Muscle layer of duodenum (tissue), 2 donors: ENCODE measurements around the gene ERCC2.
"Not testable (repeated sequence)": the region's sequence is repeated elsewhere in the genome, so short reads cannot be mapped to it uniquely, and the experiment has no call there.

ENCODE experiments used
- H3K27ac ChIP-seq: one replicate; pipeline ENCODE4 v1.7.0; 2013; ENCODE audit warnings: mild to moderate bottlenecking, low read length
- H3K27me3 ChIP-seq: one replicate; pipeline ENCODE4 v1.7.0; 2013; ENCODE audit warnings: low read depth, mild to moderate bottlenecking, control low read depth, low read length
- H3K36me3 ChIP-seq, 2 donors: one replicate each; pipeline ENCODE4 v1.7.0; 2013; ENCODE audit warnings: low read length in 2 of 2, control low read depth in 1 of 2, mild to moderate bottlenecking in 1 of 2; ENCODE audit not compliant: insufficient read depth in 2 of 2, control insufficient read depth in 1 of 2
- H3K4me1 ChIP-seq, 2 donors: one replicate each; pipeline ENCODE4 v1.7.0; 2013; ENCODE audit warnings: low read length in 2 of 2, mild to moderate bottlenecking in 2 of 2, control low read depth in 1 of 2, moderate library complexity in 1 of 2; ENCODE audit not compliant: insufficient read depth in 2 of 2, control insufficient read depth in 1 of 2
- H3K4me3 ChIP-seq, 2 donors: one replicate each; pipeline ENCODE4 v1.7.0; 2013; ENCODE audit warnings: low read length in 2 of 2, low read depth in 1 of 2, mild to moderate bottlenecking in 1 of 2
- H3K9me3 ChIP-seq, 2 donors: one replicate each; pipeline ENCODE4 v1.7.0; 2013; ENCODE audit warnings: low read length in 2 of 2, control low read depth in 1 of 2, mild to moderate bottlenecking in 1 of 2; ENCODE audit not compliant: control insufficient read depth in 1 of 2
- donor health status: healthy.

The ERCC2 gene

DNA sequence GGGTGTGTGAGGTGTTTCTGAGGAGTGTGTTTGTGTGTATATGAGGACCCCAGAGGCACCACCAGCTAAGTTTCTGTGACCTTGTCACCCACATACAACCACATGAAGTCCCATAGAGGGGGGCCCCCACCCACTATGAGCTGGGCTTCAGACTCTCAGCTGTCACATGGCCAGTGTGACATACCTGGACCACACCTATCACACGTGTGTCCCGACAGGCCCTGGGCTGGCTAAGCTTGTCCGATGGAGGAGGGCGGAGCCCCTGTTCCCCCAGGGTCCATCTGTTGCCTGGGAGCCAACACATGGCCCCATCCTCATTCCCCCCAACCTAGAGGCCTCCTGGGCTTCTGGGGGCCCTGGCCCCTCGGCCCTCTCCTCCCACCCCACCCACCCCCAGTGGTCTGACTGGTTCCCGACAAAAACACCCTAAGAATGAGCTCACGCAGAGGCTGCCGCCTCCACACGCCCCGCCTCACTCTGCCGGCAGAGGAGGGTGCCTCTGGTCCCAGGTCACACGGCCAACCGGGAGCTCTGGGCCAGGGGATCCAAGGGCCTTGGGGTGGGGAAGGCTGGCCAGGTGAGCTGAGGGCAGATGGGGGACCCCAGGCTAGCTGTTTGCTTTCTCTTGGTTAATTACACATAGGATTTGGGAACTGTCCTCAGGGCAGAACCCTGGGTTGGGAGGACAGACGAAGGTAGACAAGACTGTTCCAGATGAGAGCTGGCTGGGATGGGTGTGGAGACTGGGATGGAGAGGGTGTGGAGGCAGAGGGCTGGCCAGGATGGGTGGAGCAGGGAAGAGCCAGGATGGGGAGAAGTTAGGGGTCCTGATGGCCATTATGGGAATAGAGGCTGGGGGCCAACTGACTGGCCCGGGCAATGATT is 25.5 kb downstream of the ERCC2 start:
- H3K27ac ChIP-seq = no peak overlapping the region
- peaks cover 0 to 9% of the 10 kb centered on the region in 2 donors for H3K4me1 ChIP-seq
- H3K9me3 ChIP-seq = no peaks in the 10 kb centered on the region
- H3K27me3 ChIP-seq = peaks cover 16% of the 10 kb centered on the region
- no peak overlapping the region for H3K4me3 ChIP-seq
- H3K36me3 ChIP-seq = no peaks in the 10 kb centered on the region

DNA sequence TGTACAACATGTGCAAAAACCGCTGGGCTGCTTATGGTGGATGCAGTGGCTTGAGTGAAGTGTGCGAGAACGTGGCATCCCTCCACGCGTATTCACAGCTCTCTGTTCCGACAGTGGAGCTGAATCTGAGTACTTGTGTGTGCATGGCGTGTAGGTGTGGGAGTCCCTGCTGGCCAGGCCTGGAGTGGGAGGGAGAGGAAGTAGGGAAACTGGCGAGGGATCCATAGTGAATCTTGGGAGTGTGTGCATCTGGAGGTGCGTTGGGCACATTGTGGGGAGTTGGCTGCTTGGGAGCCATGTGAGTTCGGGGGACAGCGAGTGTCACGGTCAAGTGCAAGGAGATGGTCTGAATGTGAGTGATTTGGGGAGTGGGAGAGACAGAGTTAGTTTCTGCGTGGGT is 27.5 kb downstream of the ERCC2 start:
- Histone ChIP-seq H3K4me1 (peaks cover 2 to 9% of the 10 kb centered on the region in 2 donors), H3K27me3 (peaks cover 16% of the 10 kb centered on the region), H3K36me3 (no peaks in the 10 kb centered on the region), H3K9me3 (no peaks in the 10 kb centered on the region), H3K27ac (no peak overlapping the region), H3K4me3 (no peak overlapping the region)

DNA sequence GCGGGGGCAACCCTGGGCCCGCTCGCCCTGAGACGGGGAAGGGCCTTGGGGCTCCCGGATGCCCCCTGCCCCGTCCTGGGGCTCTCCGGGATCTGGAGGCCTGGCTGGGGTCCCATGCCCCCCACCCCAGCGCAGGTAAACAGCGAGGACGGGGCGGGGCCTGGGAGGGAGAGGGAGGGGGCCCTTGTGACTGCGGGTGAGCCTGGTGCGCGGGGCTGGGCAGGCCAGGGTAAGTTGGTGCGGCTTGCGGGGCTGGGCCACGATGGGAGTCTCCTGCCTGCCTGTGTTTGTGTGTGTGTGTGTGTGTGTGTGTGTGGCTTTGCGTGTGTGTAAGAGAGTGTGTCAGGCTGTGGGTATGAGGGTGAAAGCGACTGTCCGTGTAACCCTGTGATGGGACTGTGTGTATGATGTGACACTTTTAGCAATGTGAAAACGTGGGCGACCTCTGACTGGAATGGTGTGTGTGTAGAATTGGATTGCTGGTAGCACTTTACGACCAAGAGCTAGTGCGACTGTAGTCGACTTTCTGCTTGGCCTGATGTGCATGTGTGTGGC is 29.4 kb downstream of the ERCC2 start:
- Histone ChIP-seq H3K27me3 (peaks cover 16% of the 10 kb centered on the region), H3K4me3 (no peak overlapping the region), H3K27ac (no peak overlapping the region)

DNA sequence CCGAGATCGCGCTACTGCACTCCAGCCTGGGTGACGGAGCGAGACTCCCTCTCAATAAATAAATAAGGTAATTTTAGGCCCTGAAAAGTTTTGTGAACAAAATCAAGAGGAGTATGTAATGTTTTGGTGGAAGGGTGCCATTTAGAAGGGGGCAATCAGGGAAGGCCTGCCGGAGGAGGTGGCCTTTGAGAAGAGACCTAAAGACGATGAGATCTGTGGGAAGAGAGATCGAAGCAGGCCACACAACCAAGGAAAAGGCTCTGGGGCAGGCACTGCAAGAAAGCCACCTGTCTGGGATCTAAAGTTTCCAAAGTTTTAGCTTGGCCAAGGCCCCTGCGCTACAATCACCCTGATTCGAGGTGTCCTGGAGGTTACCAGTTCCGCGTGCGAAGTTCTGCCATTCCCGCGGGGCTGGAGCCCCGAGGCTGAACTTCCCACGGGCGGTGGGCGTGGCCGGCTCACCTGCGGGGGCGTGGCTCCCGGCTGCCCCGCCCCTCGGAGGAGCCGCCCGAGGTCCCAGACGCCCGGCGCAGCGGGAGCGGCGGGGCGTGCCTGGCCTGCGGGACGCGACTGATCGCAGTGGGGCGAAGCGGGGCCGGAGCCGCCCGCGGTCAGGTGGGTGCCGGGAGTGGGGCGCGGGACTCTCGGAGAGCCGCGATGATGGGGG is 30.0 kb downstream of the ERCC2 start, which contains the start of gene KLC3:
Gene KLC3, plus strand, starts transcription at position 519 of the 667 bp plus-strand sequence. CDS start 4,792 bp downstream, outside the sequence.
- no peak within 1 kb of the TSS for H3K4me3 ChIP-seq
- no peaks in the 10 kb centered on the region for H3K36me3 ChIP-seq
- H3K9me3 ChIP-seq = no peaks in the 10 kb centered on the region
- H3K27me3 ChIP-seq = peaks cover 16% of the 10 kb centered on the region
- H3K27ac ChIP-seq = no peak within 1 kb of the TSS
- H3K4me1 ChIP-seq = peaks cover 2 to 9% of the 10 kb centered on the region in 2 donors

More for the DNA sequence above, 29.4 kb downstream of the ERCC2 start:
- peaks cover 2 to 9% of the 10 kb centered on the region in 2 donors for H3K4me1 ChIP-seq
- no peaks in the 10 kb centered on the region for H3K9me3 ChIP-seq
- no peaks in the 10 kb centered on the region for H3K36me3 ChIP-seq

DNA sequence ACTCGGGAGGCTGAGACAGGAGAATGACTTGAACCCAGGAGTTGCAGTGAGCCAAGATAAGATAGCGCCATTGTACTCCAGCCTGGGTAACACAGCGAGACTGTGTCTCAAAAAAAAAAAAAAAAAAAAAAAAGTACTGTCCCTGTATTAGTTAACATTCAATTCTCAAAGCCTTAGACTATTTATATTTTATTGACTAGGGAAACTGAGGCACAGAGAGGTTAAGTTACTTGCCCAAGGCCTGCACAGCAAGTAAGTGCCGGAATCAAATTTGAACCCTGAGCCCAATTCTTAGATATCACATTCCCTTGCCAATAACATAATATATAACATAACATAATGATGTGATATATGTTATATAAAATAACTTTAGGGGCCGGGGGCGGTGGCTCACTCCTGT is 30.7 kb downstream of the ERCC2 start:
- no peak overlapping the region for H3K4me3 ChIP-seq
- H3K9me3 ChIP-seq = no peaks in the 10 kb centered on the region
- no peak overlapping the region for H3K27ac ChIP-seq
- H3K27me3 ChIP-seq = peaks cover 16% of the 10 kb centered on the region
- no peaks in the 10 kb centered on the region for H3K36me3 ChIP-seq
- H3K4me1 ChIP-seq = peaks cover 2 to 9% of the 10 kb centered on the region in 2 donors

DNA sequence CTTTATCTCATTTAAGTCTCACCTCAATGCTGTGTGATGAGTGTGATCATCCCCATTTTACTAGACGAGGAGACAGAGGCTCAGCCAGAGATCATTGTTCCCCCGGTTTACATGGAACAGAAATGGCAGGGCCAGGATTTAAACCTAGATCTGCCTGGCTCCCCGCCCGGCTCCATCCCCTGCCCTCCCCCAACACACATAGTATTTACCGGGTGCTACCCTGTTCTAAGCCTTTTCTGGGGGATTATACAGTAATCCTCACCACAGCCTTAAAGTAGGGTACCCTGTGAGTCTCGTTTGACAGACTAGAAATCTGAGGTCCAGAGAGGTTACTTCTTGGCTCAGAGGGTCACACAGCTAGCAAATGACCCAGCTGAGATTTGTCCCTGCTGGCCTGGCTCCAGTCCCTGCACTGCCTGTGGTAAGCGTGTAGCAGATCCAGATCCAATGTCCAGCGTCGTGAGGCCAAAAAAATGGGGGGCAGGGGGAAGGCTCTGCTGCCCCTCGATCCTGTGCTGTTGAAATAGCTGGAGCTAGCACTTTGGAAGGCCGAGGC is 33.6 kb downstream of the ERCC2 start:
- no peak overlapping the region for H3K27ac ChIP-seq
- H3K9me3 ChIP-seq = no peaks in the 10 kb centered on the region
- H3K4me1 ChIP-seq = peaks cover 2 to 9% of the 10 kb centered on the region in 2 donors
- H3K4me3 ChIP-seq = no peak overlapping the region
- H3K27me3 ChIP-seq = peaks cover 16% of the 10 kb centered on the region
- H3K36me3 ChIP-seq = no peaks in the 10 kb centered on the region

DNA sequence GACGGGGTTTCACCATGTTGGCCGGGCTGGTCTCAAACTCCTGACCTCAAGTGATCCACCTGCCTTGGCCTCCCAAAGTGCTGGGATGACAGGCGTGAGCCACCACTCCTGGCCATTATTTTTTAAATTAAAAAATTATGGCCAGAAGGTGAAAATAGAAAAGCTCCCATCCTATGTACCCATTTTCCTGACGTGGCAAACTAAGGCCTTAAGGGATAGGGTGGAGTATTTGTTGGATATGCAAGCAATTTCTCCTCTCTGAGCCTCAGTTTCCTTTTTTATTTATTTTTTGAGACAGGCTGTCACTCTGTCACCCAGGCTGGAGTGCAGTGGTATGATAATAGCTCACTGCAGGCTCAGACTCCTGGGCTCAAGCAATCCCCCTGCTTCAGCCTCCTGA is 35.5 kb downstream of the ERCC2 start:
- not testable (repeated sequence) for H3K4me1 ChIP-seq, H3K27ac ChIP-seq, H3K27me3 ChIP-seq, H3K36me3 ChIP-seq, H3K4me3 ChIP-seq, H3K9me3 ChIP-seq

DNA sequence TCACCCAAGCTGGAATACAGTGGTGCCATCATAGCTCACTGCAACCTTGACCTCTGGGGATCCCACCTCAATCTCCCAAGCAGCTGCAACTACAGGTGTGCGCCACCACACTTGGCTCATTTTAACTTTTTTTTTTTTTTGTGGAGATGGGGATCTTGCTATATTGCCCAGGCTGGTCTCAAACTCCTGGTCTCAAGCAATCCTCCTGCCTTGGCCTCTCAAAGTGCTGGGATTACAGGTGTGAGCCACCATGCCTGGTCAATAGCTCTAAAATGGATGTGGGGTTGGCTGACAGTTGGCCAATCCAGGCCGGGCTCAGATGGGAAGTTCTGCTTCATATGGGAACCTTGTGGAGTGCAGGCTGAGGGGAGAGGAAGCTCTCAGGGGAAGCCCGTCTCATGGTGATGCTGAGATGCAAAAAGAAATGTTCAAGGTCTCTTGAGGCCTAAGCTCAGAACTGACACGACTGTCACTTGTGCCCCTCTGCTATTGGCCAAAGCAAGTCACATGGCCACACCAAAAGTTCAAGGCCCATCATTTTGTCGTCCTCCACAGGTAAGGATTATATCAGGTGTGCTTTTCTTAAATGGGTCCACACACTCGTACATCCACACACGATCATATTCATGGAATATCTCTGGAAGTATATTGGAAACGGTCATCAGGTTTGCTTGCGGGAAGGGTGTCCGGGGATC is 36.6 kb downstream of the ERCC2 start:
- no peak overlapping the region for H3K4me3 ChIP-seq
- no peak overlapping the region for H3K27ac ChIP-seq
- no peaks in the 10 kb centered on the region for H3K36me3 ChIP-seq
- no peaks in the 10 kb centered on the region for H3K27me3 ChIP-seq
- peaks cover 0 to 2% of the 10 kb centered on the region in 2 donors for H3K4me1 ChIP-seq
- H3K9me3 ChIP-seq = no peaks in the 10 kb centered on the region

DNA sequence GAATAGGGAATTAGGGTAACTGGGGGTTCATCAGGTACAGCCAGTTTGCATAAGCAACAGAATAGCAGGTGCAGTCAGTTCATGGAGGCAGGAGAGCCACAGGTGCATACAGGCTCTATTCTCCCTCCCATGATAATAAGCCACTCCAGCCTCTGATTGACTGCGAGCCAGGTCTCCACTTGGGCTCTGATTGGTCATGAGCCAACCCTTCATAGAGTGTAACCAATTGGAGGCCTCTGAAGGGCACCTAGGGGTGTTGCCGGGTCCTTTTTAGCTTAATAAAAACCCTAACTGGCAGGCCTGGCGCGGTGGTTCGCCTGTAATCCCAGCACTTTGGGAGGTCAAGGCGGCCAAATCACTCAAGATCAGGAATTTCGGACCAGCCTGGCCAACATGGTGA is 39.0 kb downstream of the ERCC2 start:
- H3K36me3 ChIP-seq = no peaks in the 10 kb centered on the region
- H3K27me3 ChIP-seq = no peaks in the 10 kb centered on the region
- no peak overlapping the region for H3K4me3 ChIP-seq
- peaks cover 0 to 2% of the 10 kb centered on the region in 2 donors for H3K4me1 ChIP-seq
- H3K27ac ChIP-seq = no peak overlapping the region
- H3K9me3 ChIP-seq = no peaks in the 10 kb centered on the region

DNA sequence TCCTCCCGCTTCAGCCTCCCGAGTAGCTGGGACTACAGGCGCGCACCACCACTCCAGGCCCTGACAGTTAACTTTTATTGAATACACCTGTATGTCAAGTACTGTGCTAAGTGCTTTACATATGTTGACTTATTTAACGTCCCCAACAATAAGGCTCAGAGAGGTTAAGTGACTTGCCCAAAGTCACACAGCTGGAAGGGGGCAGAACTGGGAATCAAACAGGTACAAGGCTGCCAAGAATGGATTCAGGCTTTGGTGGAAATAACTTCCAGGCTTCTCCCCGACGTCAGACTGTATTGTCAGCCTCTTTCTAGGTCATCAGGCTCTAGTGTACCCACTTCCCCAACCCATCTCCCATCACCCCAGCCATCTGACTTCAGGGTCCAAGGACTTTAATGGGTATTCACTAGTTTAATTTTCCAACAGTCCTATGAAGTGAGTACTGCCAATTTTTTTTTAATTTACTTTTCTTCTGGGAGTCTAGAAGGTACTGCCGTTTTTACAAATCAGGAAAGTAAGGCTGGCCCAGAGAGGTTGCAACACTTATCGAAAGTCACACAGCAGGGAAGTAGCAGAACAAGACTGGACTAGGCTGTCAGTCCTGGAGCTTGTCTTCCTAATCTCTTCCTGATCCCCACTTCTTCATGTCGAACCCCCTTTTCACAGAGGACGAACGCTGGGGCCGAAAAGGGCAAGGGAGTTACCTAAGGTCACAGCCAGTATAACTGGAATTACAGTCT is 42.8 kb downstream of the ERCC2 start:
- H3K36me3 ChIP-seq = no peaks in the 10 kb centered on the region
- H3K4me3 ChIP-seq = no peak overlapping the region

More for the DNA sequence above, 42.8 kb downstream of the ERCC2 start:
- H3K4me1 ChIP-seq = peaks cover 0 to 21% of the 10 kb centered on the region in 2 donors
- H3K27ac ChIP-seq = no peak overlapping the region
- peaks cover 15% of the 10 kb centered on the region for H3K27me3 ChIP-seq
- no peaks in the 10 kb centered on the region for H3K9me3 ChIP-seq
